Ovary (tissue), 3 donors: ENCODE results near the gene TFDP3.

Experiments
- CTCF ChIP-seq, 3 donors: fragments of 450-650 bp in 2 of 3; fragments of 200-600 bp in 1 of 3; IDR thresholded peaks; one replicate each; pipeline versions ENCODE4 v1.5.1 to v1.8.0; 2016 to 2022; ENCODE audit warnings: antibody characterized with exemption in 3 of 3, mild to moderate bottlenecking in 1 of 3
- EP300 ChIP-seq: sonication (generic); formaldehyde crosslinking; IDR thresholded peaks from one replicate; pipeline ENCODE4 v1.6.1; 2017; ENCODE audit warnings: antibody characterized with exemption
- POLR2A ChIP-seq: fragments of 450-650 bp; IDR thresholded peaks from one replicate; pipeline ENCODE4 v1.6.1; 2017; ENCODE audit warnings: antibody characterized with exemption, mild to moderate bottlenecking, moderate library complexity
- donor health status: DM: no; HTN: no; CAD: no.

- TF ChIP-seq CTCF (IDR thresholded peaks at IDR 0.05) (no peak), POLR2A (no peak), EP300 (no peak)
These were observed 36.5 kb upstream of the TFDP3 start for GRCh38 chrX:133254666-133255065.
